ENCODE measurements around the gene SMOC2. TPM values are rescaled to one million over a fixed set of nuclear protein-coding genes. Genes with fewer than 3 reads are reported as not detected.

The SMOC2 gene
- total RNA-seq, 4 donors from 2014 or later, result 45.8 to 382 (median 160) TPM

DNA sequence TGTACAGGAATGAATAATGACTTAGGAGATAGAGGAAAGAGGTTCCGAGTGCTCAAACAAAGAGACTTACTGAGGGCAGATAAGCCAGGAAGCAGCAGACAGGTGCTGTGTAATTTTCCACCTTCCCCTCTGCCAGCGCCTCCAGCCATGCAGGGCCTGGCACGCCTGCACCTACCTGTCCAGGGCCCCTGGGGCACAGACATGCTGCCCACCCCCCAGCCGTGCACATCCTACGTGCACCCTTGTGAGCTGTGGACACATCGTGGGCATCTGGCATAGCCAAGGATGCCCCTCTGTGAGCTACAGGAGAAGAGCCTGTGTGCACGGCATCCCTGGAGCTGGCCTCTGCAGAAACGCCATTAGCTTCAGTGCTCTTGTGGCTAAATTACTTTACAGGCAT lies 7.1 kb upstream of the SMOC2 start:
- Histone ChIP-seq H3K9me3 (no peaks in the 10 kb centered on the region), H3K27ac (no peak overlapping the region), H3K27me3 (peaks cover 7% of the 10 kb centered on the region), H3K4me3 (no peak overlapping the region), H3K36me3 (no peaks in the 10 kb centered on the region), H3K4me1 (no peaks in the 10 kb centered on the region)
- WGBS, 2 donors (ENCODE audit: low coverage in 1 of 2), result 44 to 80% methylated on average over 1 to 4 of the region's 8 CpGs
- ATAC-seq, result no peak
- no peak for TF ChIP-seq POLR2A (IDR thresholded peaks at IDR 0.05)
- TF ChIP-seq, protein P1, sequence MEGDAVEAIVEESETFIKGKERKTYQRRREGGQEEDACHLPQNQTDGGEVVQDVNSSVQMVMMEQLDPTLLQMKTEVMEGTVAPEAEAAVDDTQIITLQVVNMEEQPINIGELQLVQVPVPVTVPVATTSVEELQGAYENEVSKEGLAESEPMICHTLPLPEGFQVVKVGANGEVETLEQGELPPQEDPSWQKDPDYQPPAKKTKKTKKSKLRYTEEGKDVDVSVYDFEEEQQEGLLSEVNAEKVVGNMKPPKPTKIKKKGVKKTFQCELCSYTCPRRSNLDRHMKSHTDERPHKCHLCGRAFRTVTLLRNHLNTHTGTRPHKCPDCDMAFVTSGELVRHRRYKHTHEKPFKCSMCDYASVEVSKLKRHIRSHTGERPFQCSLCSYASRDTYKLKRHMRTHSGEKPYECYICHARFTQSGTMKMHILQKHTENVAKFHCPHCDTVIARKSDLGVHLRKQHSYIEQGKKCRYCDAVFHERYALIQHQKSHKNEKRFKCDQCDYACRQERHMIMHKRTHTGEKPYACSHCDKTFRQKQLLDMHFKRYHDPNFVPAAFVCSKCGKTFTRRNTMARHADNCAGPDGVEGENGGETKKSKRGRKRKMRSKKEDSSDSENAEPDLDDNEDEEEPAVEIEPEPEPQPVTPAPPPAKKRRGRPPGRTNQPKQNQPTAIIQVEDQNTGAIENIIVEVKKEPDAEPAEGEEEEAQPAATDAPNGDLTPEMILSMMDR (IDR thresholded peaks at IDR 0.05), result no peak
- no peak for TF ChIP-seq EP300 (IDR thresholded peaks at IDR 0.05)
- TF ChIP-seq POLR2AphosphoS5 (IDR thresholded peaks at IDR 0.05), result no peak

DNA sequence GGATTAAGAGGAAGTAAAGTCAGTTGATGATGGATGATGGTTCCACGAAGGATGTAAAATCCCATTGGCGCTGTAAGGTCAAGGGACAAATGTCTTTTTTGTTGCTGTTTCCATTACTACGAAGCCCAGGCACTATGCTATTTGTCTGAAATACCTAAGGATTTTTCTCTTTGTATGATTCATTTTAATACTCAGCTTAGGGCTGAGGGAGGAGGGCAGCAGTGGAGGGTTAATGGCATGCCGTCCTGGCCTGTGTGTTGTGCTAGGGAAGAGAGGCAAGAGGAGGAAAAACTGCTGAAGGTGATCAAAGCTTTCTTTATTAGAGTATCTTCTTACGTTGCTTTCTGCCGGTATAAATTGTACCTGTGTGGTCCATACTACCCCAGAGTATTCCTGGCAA lies 6.5 kb upstream of the SMOC2 start:
- no peak for TF ChIP-seq EP300 (IDR thresholded peaks at IDR 0.05)
- TF ChIP-seq, protein P1 (IDR thresholded peaks at IDR 0.05), result no peak
- TF ChIP-seq POLR2A (IDR thresholded peaks at IDR 0.05), result no peak
- TF ChIP-seq POLR2AphosphoS5 (IDR thresholded peaks at IDR 0.05), result no peak
- peaks cover 7% of the 10 kb centered on the region for H3K27me3 ChIP-seq
- no peak overlapping the region for H3K27ac ChIP-seq
- no peaks in the 10 kb centered on the region for H3K9me3 ChIP-seq
- no peaks in the 10 kb centered on the region for H3K4me1 ChIP-seq
- ATAC-seq, result no peak
- 58 to 77% methylated on average over 5 to 6 of the region's 6 CpGs for WGBS, 2 donors (ENCODE audit: low coverage in 1 of 2)
- H3K36me3 ChIP-seq, result no peaks in the 10 kb centered on the region
- H3K4me3 ChIP-seq, result no peak overlapping the region

DNA sequence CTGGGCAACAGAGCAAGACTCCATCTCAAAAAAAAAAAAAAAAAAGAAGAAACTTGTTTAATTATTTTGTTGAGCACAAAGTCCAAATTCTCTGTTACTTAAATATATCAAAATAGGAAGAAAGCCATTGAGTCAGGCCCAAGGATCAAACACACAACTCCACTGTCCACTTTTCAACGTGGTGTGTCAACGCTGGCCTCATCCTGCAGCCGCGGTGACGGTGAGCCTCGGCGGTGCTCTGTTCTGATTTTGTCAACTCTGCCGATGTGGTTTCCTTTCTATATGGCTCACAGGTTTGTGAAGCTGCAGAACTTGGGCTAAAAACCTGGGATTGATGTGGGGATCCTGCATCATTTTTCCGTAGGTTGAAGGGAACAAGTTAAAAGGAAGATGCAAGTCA lies 3.2 kb upstream of the SMOC2 start:
- Histone ChIP-seq H3K27ac (no peak overlapping the region), H3K4me3 (no peak overlapping the region), H3K9me3 (no peaks in the 10 kb centered on the region), H3K4me1 (peaks cover 0 to 31% (median 5%) of the 10 kb centered on the region in 3 donors), H3K36me3 (no peaks in the 10 kb centered on the region), H3K27me3 (peaks cover 21% of the 10 kb centered on the region)
- ATAC-seq, result no peak
- TF ChIP-seq, protein P1 (IDR thresholded peaks at IDR 0.05), result no peak
- TF ChIP-seq POLR2A (IDR thresholded peaks at IDR 0.05) (no peak), EP300 (IDR thresholded peaks at IDR 0.05) (no peak)
- WGBS, 2 donors (ENCODE audit: low coverage in 1 of 2), result 74 to 87% methylated on average over 4 to 8 of the region's 9 CpGs

- Histone ChIP-seq H3K27me3 (peaks cover 21% of the 10 kb centered on the region), H3K36me3 (no peaks in the 10 kb centered on the region), H3K27ac (no peak overlapping the region), H3K4me3 (no peak overlapping the region), H3K9me3 (no peaks in the 10 kb centered on the region), H3K4me1 (peaks cover 0 to 41% (median 5%) of the 10 kb centered on the region in 3 donors)
- TF ChIP-seq POLR2A (IDR thresholded peaks at IDR 0.05) (no peak), EP300 (IDR thresholded peaks at IDR 0.05) (no peak), POLR2AphosphoS5 (IDR thresholded peaks at IDR 0.05) (no peak)
- TF ChIP-seq, protein P1 (IDR thresholded peaks at IDR 0.05), result no peak
- WGBS, 2 donors (ENCODE audit: low coverage in 1 of 2), result 53 to 88% methylated on average over 2 to 4 of the region's 4 CpGs
- no peak for ATAC-seq
Measured at GRCh38 chr6:168438783-168439520, 2.0 kb upstream of the SMOC2 start.
